Naive B cell (primary cell): ENCODE measurements around the gene DYTN. TPM values are rescaled to one million over a fixed set of nuclear protein-coding genes. Genes with fewer than 3 reads are reported as not detected.

Source experiments
- ATAC-seq, 2 donors: fragments of 150-1000 bp; cut with Tn5 transposase; 2 replicates each; pipeline ENCODE4 v1.10.0; 2021; ENCODE audit warnings: low read depth in 2 of 2, mild to moderate bottlenecking in 2 of 2, moderate library complexity in 2 of 2
- DNase-seq: peaks from one replicate; pipeline ENCODE4 v3.0.0; 2022
- H3K27ac Mint-ChIP-seq, 6 donors: one replicate each; pipeline ENCODE4 v1.8.0; 2020 to 2022; ENCODE audit warnings: mild to moderate bottlenecking in 6 of 6, mixed read lengths in 6 of 6, moderate library complexity in 5 of 6, inconsistent platforms in 2 of 6
- H3K27me3 Mint-ChIP-seq, 3 donors: one replicate each; pipeline ENCODE4 v1.8.0; 2021 to 2022; ENCODE audit warnings: mixed read lengths in 3 of 3, mild to moderate bottlenecking in 1 of 3
- H3K36me3 Mint-ChIP-seq, 2 donors: one replicate each; pipeline ENCODE4 v1.8.0; 2020 to 2022; ENCODE audit warnings: mixed read lengths in 2 of 2, inconsistent platforms in 1 of 2, mild to moderate bottlenecking in 1 of 2
- H3K4me1 Mint-ChIP-seq, 3 donors: one replicate each; pipeline ENCODE4 v1.8.0; 2020 to 2022; ENCODE audit warnings: mixed read lengths in 3 of 3, inconsistent platforms in 1 of 3, mild to moderate bottlenecking in 1 of 3, moderate library complexity in 1 of 3
- H3K4me3 Mint-ChIP-seq, 8 donors: one replicate each; pipeline ENCODE4 v1.8.0; 2020 to 2022; ENCODE audit warnings: mild to moderate bottlenecking in 8 of 8, mixed read lengths in 8 of 8, moderate library complexity in 8 of 8, inconsistent platforms in 2 of 8
- H3K9me3 Mint-ChIP-seq, 7 donors: one replicate each; pipeline ENCODE4 v1.8.0; 2020 to 2022; ENCODE audit warnings: mixed read lengths in 7 of 7, mild to moderate bottlenecking in 5 of 7, inconsistent platforms in 2 of 7, moderate library complexity in 1 of 7
- polyA plus RNA-seq, 6 donors: library from polyadenylated mRNA; unstranded; fragments of 300-500 nt; fragmentation: Illumina TruSeq; gene quantifications; one replicate each; pipeline ENCODE4 v1.2.3, GENCODE V29; 2021; ENCODE audit warnings: low read depth in 6 of 6

The DYTN gene, protein sequence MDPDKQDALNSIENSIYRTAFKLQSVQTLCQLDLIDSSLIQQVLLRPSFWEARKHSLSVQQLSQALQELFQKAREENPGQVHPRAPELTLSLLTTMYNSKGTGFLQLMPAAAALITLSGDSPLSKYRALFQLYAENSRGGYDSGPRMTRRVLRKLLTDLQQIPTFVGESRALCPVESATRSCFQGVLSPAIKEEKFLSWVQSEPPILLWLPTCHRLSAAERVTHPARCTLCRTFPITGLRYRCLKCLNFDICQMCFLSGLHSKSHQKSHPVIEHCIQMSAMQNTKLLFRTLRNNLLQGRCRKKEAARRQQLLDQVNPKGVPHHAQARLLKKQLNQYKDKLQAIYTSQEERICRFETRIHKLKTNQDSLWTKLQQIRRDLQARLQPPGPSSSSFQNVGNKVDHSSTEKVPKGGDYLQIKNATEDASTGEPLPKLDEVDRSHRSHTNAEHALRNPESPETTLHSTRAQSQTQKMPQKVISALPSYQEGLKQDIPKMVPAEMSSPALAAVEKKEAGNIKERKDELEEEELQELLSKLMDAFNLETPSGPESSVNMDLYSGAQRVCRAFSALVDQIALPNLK
- not detected for polyA plus RNA-seq

DNA sequence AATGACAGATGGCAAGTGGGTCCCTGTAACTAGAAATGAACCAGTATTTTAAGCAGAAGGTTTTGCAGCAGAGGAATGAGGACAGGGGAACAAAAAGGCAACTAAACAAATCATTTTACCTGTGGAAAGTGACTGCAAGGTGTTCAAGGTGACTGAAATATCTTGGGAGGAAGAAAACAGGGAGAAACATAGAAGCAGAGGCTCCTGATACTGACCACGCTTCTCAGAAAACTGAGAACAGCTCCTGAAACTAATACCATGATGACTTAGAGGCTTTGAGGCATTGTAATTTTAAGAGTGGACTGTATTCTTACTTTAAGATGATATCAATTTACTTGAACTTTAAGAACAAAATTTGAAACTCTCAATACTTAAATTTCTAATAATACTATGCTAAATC lies at the start of gene DYTN:
Gene DYTN, minus strand, starts transcription at position 101 of the 400 bp plus-strand sequence. CDS start 117 bp downstream, outside the sequence.
- peak within 1 kb of the TSS in 1 of 6 donors; percentile 36 for H3K27ac Mint-ChIP-seq
- no peaks in the 10 kb centered on the region for H3K4me1 Mint-ChIP-seq
- DNase-seq, result no peak
- peaks cover 14 to 36% (median 27%) of the 10 kb centered on the region in 3 donors for H3K27me3 Mint-ChIP-seq
- ATAC-seq, result no peak
- H3K4me3 Mint-ChIP-seq, result no peak within 1 kb of the TSS
- peaks cover 4 to 15% (median 8%) of the 10 kb centered on the region in 7 donors for H3K9me3 Mint-ChIP-seq
- peaks cover 0 to 4% of the 10 kb centered on the region in 2 donors for H3K36me3 Mint-ChIP-seq

DNA sequence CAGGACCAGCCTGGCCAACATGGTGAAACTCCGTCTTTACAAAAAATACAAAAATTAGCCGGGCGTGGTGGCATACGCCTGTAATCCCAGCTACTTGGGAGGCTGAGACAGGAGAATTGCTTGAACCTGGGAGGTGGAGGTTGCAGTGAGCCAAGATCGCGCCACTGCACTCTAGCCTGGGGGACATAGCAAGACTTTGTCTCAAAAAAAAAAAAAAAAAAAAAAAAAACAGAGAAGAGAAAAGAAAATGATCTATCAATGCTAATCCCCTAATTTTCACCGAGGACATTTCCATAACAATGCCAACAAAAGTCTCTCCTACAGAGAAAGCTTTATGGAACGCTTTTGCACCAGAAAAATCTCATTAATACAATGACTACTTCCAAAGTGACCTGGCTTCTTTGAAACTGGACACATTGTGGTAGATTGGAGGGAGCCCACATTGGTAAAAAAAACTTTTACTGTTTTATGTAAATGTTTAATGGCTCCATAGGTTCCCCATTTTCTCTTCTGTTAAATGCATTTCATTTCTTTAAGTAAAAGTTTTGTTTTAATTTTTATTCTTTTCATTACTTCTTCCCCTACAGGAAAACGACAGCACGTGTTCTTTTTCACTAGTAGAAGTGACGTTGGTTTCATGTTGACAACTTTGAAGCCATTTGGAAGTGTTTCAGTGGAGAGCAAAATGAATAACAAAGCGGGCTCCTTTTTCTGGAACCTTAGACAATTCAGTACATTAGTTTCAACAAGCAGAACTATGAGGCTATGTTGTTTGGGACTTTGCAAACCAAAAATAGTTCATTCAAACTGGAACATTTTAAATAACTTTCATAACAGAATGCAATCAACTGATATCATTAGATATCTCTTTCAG lies 48.1 kb upstream of the DYTN start:
- Mint-ChIP-seq H3K27me3 (peaks cover 0 to 5% (median 0%) of the 10 kb centered on the region in 3 donors), H3K36me3 (peaks cover 0 to 9% of the 10 kb centered on the region in 2 donors), H3K4me3 (peak overlapping the region in 6 of 8 donors; percentile 82 to 98 (median 92)), H3K27ac (peak overlapping the region; percentile 88 to 99 (median 98)), H3K4me1 (peaks cover 23 to 38% (median 30%) of the 10 kb centered on the region in 3 donors), H3K9me3 (no peaks in the 10 kb centered on the region)
- DNase-seq (no peak), ATAC-seq (no peak)

DNA sequence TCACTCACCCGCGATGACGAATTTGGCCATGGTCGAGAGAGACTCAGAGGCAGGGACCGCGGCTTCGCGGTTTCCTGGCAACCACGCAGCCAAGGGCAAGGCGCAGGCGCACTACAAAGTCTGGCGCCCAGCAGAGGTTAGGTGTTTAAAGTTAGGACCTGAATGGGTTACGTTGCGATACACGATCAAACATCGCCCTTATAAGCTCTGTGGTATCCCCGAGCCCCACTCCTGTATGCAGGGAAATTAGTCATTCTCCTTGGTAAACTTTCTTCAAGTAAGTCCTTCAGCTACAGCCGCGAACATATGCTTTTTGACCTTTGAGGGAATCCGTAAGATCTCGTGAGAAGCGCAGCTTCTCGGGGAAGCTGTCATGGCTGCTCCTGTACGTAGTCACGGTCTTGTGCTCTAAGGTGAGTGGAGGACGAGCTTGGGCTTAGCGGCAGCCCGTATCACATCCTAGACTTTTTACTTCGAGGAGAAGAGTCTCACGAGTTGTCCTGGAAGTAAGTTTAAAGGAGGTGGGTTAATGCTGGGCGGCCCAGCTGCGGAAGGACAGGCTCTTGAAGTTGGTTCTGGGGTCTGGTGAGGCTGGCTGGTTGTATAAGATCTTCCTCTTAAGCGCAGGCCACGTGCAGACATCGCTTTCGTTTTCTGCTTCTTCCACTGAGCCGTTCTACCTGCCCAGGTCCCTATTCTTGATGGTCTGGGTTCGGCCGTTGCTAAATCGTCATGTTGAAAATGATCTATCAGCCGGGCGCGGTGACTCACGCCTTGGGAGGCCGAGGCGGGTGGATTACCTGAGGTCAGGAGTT lies 47.3 kb upstream of the DYTN start, which contains the start of the genes FASTKD2 and MDH1B:
Gene FASTKD2, plus strand, starts transcription at position 365 of the 815 bp plus-strand sequence. CDS start 1,088 bp downstream, outside the sequence.
Gene MDH1B, minus strand, starts transcription at position 87 of the 815 bp plus-strand sequence. Its CDS starts 57 bp downstream, at position 30.
- Mint-ChIP-seq H3K36me3 (peaks cover 0 to 9% of the 10 kb centered on the region in 2 donors), H3K27ac (peak within 1 kb of the TSS; percentile 88 to 99 (median 98)), H3K9me3 (no peaks in the 10 kb centered on the region), H3K4me1 (peaks cover 23 to 35% (median 30%) of the 10 kb centered on the region in 3 donors), H3K27me3 (peaks cover 0 to 5% (median 0%) of the 10 kb centered on the region in 3 donors), H3K4me3 (peak within 1 kb of the TSS in 6 of 8 donors; percentile 82 to 98 (median 92))
- DNase-seq, result peak; percentile 88
- peak; percentile 80 to 81 for ATAC-seq

DNA sequence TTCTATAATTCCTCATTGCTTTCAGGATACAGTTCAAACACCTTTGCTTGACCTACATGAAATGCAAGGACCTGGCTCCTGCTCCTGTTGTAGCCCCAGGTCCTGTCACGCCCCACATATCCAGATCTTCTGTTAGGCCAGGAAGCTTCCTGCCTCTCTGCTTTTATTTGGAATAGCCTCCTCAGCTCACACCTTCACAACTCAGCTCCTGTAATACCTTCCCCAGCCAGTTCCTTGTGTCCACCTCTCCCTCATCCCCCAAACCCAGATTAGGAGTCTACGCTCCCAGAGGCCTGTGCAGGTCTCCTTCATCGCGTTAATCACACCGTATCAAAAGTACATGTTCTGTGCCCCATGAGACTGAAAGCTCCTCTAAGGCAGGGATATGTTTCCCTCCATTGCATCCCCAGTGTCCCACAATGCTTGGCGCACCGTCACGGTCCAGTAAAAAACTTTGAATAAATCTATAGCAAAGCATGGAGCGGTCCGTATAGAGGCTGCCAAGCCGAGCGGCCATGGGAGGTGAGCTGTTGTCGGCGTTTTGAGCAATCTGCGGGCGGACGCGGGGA lies 46.6 kb upstream of the DYTN start:
- peaks cover 0 to 5% (median 0%) of the 10 kb centered on the region in 3 donors for H3K27me3 Mint-ChIP-seq
- H3K4me1 Mint-ChIP-seq, result peaks cover 23 to 35% (median 28%) of the 10 kb centered on the region in 3 donors
- peak overlapping the region in 6 of 8 donors; percentile 82 to 98 (median 92) for H3K4me3 Mint-ChIP-seq
- DNase-seq (no peak), ATAC-seq (no peak)
- peaks cover 0 to 9% of the 10 kb centered on the region in 2 donors for H3K36me3 Mint-ChIP-seq
- no peaks in the 10 kb centered on the region for H3K9me3 Mint-ChIP-seq
- H3K27ac Mint-ChIP-seq, result peak overlapping the region; percentile 88 to 99 (median 98)

DNA sequence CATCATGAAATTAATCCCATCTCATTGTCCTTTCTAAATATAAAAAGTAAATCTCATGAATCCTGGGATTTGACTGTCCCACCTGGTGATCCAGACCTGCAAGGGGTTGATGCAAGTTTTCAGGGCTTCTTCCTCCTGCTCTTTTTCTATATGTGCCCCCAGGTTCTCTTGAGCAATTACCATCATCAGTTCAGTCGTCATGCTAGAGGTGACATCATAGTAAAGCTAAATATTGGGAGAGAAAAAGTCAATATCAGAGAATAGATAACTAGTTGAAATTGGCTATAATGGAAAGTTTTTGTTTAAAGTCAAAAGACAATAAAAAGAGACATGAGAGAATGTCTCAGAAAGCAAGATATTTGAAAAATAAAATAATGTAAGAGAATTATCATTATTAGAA lies 38.6 kb upstream of the DYTN start:
- H3K36me3 Mint-ChIP-seq, result no peaks in the 10 kb centered on the region
- H3K9me3 Mint-ChIP-seq, result peaks cover 0 to 5% (median 0%) of the 10 kb centered on the region in 7 donors
- ATAC-seq (no peak), DNase-seq (no peak)
- H3K27ac Mint-ChIP-seq, result no peak overlapping the region
- peaks cover 6 to 41% (median 32%) of the 10 kb centered on the region in 3 donors for H3K27me3 Mint-ChIP-seq
- no peak overlapping the region for H3K4me3 Mint-ChIP-seq
- no peaks in the 10 kb centered on the region for H3K4me1 Mint-ChIP-seq

DNA sequence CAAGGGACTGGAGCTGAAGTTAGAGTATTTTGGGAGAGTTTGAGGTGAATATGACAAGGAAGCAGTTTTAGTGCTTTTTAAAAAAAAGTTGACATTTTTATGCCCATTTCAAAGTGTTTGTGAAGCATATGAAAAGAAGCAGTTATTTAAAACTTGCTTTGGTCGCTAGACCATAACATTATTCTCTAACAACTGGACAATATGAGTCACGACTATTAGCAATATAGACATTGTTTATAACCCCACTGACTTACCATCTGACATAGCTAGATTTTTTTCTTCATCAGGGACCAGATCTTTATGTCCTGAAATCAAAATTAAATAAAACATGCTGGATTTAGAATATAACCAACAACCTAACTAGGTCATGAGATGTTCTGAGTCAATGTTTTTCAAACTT lies 22.6 kb upstream of the DYTN start:
- no peaks in the 10 kb centered on the region for H3K9me3 Mint-ChIP-seq
- peaks cover 19 to 22% (median 19%) of the 10 kb centered on the region in 3 donors for H3K27me3 Mint-ChIP-seq
- no peak overlapping the region for H3K27ac Mint-ChIP-seq
- no peaks in the 10 kb centered on the region for H3K36me3 Mint-ChIP-seq
- DNase-seq, result no peak
- no peaks in the 10 kb centered on the region for H3K4me1 Mint-ChIP-seq
- H3K4me3 Mint-ChIP-seq, result no peak overlapping the region
- ATAC-seq, result no peak

DNA sequence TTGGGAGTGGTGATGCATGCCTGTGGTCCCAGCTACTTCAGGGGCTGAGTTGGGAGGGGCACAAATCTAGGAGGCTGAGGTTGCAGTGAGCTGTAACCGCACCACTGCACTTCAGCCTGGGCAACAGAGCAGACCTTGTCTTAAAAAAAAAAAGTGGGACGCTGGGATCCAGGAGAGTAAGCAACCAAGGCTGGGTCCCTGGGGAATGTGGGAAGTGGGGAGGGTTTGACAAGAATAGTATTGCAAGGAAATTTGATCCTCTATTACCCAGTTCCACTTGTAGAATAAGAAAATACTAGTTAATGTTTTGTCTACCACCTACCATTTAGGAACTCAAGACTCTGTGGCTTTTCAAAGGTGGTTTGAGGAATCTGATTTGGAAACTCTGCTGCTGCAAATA lies 21.1 kb upstream of the DYTN start:
- DNase-seq, result no peak
- H3K27me3 Mint-ChIP-seq, result peaks cover 15 to 22% (median 19%) of the 10 kb centered on the region in 3 donors
- H3K4me1 Mint-ChIP-seq, result no peaks in the 10 kb centered on the region
- H3K4me3 Mint-ChIP-seq, result peak overlapping the region in 1 of 8 donors; percentile 58
- no peaks in the 10 kb centered on the region for H3K9me3 Mint-ChIP-seq
- ATAC-seq, result no peak
- no peak overlapping the region for H3K27ac Mint-ChIP-seq
- H3K36me3 Mint-ChIP-seq, result no peaks in the 10 kb centered on the region

DNA sequence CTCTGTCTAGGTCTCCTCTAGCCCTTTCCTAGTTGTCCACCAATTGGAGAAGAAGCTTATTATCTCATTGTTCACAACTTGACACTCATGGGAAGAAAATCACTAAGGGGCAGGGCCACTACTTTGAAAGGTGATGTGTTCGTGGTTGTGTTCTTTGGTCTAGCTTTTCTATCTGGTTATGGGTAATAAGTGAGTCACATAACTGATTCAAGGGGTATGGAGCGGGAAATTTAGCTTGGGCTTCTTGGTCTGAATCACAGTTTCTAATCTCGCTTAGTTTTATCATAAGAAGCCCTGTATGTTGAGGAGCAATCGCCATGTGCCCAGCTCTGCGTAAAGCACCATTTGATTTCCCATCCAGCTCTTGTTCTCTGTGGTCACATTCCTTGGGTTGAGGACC lies 18.7 kb upstream of the DYTN start:
- ATAC-seq (no peak), DNase-seq (no peak)
- Mint-ChIP-seq H3K27ac (no peak overlapping the region), H3K4me1 (no peaks in the 10 kb centered on the region), H3K9me3 (peaks cover 0 to 2% (median 0%) of the 10 kb centered on the region in 7 donors), H3K4me3 (no peak overlapping the region), H3K27me3 (peaks cover 17 to 22% (median 21%) of the 10 kb centered on the region in 3 donors), H3K36me3 (no peaks in the 10 kb centered on the region)

DNA sequence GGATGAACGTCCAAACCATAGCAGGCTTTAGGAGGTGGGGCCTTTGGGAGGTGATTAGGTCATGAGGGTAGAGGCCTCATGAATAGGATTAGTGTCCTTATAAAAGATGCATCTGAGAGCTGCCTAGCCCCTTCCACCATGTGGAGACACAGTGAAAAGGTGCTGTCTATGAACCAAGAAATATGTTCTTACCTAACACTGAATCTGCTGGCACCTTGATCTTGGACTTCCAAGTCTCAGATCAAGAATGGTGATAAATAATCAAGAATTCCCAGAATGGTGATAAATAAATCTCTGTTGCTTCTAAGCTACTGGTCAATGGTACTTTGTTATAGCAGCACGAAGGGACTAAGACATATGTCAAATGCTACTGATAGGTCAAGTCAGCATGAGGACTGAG lies 15.1 kb upstream of the DYTN start:
- Mint-ChIP-seq H3K4me1 (no peaks in the 10 kb centered on the region), H3K27me3 (peaks cover 25 to 40% (median 36%) of the 10 kb centered on the region in 3 donors), H3K9me3 (peaks cover 0 to 4% (median 0%) of the 10 kb centered on the region in 7 donors), H3K4me3 (no peak overlapping the region), H3K36me3 (no peaks in the 10 kb centered on the region), H3K27ac (no peak overlapping the region)
- no peak for DNase-seq
- no peak for ATAC-seq

DNA sequence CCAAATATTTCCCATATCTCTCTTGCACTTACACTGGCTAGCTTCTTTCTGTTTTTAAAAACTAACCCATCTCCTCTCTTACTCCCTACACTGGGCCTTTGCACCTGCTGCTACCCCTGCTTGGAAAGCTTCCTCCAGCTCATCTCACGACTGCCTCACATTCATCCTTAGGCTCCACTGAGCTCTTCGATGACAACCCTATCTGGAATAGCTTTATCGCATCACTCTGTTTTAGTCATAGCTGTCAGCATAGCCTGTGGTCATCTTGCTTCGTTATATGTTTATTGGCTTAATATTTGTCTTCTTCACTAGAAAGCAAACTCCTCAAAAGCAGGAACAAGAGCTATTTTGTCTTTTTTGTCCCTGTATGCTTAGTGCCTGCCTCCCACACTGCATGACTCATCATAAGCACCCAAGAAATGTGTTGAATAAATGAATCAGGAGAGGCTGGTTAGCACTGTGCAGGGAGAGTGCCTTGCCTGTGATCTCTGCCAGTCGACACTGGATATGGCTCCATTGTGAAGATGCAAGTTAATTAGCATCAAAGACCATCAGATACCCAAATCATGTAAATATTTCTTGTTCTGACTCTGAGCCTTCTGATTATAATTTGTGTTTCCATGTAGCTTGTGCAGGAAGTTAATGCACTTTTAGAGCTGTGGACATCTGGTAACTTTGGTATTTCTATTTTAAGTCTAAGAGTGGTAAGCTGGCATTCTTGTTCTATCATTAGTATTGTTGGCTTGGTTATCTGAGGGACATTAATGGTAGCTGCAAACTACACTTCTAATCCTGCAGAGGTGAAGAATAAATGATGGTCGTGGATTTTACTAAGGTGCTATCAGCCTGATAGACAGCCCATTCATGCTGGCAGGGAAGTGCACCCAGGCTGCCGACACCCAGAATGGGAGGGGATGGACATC lies 10.3 kb upstream of the DYTN start:
- no peak for ATAC-seq
- Mint-ChIP-seq H3K9me3 (peaks cover 0 to 6% (median 2%) of the 10 kb centered on the region in 7 donors), H3K36me3 (no peaks in the 10 kb centered on the region), H3K4me3 (no peak overlapping the region), H3K27ac (peak overlapping the region in 1 of 6 donors; percentile 5), H3K4me1 (no peaks in the 10 kb centered on the region), H3K27me3 (peaks cover 28 to 57% (median 54%) of the 10 kb centered on the region in 3 donors)
- no peak for DNase-seq

DNA sequence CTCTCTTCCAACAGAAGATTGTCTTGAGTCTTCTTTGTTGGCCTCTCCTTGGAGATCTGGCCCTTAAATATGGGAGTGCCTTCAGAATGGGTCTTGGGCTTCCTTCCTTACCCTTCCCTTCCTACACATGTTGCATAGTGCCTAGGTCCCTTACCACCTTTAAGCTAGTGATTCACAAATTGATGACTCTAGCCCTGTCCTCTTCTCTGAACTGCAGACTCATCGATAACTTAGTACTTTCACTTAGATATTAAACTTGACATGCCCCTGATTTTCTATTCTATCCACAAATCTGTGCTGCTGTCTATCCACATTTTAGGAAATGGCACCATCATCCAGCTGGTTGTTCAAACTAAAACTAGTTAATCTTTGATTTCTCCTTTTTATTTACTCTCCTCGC lies 9.1 kb upstream of the DYTN start:
- Mint-ChIP-seq H3K27me3 (peaks cover 17 to 52% (median 48%) of the 10 kb centered on the region in 3 donors), H3K27ac (no peak overlapping the region)

More for the DNA sequence above, 9.1 kb upstream of the DYTN start:
- H3K4me3 Mint-ChIP-seq, result no peak overlapping the region
- ATAC-seq (no peak), DNase-seq (no peak)
- peaks cover under 1 to 7% (median 2%) of the 10 kb centered on the region in 7 donors for H3K9me3 Mint-ChIP-seq
- peaks cover 0 to under 1% of the 10 kb centered on the region in 2 donors for H3K36me3 Mint-ChIP-seq
- H3K4me1 Mint-ChIP-seq, result no peaks in the 10 kb centered on the region
